ENCODE data around the gene PDE10A.

The PDE10A gene

DNA sequence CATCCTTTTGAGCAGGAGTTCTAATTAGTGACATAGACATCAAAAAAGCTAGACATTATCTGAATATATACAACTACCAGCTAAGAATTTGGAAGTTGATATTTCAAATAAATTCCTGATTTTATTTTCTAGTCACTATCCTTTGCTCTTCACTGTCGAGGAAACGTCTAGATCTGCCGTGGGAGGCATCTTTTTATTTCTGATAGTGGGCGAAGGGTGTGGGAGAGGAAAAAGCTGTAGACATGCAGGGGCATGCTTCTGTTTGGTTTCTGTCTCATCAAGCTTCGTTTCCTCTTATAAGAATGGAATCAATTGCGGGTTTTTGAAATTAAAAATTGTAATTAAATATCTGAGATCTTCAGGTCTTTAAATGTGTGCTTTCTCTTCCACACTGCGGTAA, 337.4 kb downstream of the PDE10A start:
- Mint-ChIP-seq H3K27me3 (no peaks in the 10 kb centered on the region), H3K9me3 (no peaks in the 10 kb centered on the region), H3K27ac (no peak overlapping the region), H3K4me1 (no peaks in the 10 kb centered on the region), H3K36me3 (no peaks in the 10 kb centered on the region), H3K4me3 (no peak overlapping the region)

DNA sequence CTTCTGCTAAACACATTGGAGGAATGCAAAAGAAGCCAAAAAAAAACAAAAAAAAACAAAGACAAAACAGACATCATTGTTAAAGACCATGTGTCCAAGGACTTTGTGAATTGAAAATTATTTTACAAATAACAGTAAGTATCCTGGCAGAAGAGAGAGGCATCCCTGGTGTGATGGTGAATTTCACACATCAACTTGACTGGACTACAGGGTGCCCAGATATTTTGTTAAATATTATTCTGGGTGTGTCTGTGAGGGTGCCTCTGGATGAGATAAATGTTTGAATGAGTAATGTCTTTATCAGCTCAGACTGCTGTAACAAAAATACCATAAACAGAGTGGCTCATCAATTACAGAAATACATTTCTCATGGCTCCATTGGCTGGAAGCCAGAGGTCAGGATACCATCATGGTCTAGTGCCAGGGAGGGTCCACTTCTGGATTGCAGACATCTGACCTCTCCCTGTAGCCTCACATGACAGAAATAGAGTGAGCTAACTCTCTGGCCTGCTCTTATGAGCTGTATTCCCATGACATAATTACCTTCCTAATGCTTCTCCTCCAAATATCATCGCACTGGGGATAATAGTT, 341.4 kb downstream of the PDE10A start:
- Mint-ChIP-seq H3K27me3 (no peaks in the 10 kb centered on the region), H3K27ac (no peak overlapping the region), H3K9me3 (no peaks in the 10 kb centered on the region), H3K4me1 (no peaks in the 10 kb centered on the region), H3K36me3 (no peaks in the 10 kb centered on the region), H3K4me3 (no peak overlapping the region)

DNA sequence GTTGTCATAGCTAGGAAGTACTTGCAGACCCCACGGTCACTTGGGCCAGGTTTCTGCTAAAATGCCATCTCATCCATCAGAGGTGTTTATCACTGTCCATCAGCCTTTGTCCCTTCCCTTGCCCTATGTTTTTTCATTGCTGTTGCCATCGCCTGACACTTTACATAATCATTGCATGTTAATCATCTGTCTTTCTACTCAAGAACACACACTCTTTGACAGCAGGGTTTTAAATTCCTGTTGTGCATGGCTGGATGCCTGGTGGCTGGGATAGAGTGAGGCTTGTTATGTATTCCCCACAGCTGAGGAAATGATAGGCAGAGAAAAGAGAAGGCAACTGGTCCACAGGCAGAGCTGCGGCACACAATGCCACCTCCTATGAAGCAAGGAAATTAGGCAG, 341.9 kb downstream of the PDE10A start:
- Mint-ChIP-seq H3K27me3 (no peaks in the 10 kb centered on the region), H3K36me3 (no peaks in the 10 kb centered on the region), H3K4me1 (no peaks in the 10 kb centered on the region), H3K9me3 (no peaks in the 10 kb centered on the region), H3K4me3 (no peak overlapping the region), H3K27ac (no peak overlapping the region)

DNA sequence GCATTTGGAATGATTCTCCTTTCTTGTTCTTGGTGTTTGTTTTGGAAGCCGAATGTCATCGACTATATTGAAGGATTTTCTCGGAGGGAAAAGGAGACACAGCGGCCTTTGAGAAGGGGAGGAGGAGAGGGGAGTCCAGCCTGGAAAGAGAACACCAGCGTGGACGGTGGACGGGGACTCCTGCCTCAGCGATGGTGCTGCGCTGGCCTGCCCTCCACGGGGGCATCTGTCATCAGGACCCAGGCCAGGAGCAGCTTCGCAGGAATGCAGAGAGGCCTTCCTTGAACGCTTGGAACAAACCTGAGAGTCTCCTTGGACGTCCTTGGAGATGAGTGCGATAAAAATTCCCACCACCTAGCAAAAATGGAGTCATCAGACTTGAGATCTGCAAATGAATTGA, 345.3 kb downstream of the PDE10A start:
- Mint-ChIP-seq H3K36me3 (no peaks in the 10 kb centered on the region), H3K27ac (no peak overlapping the region), H3K4me3 (no peak overlapping the region), H3K27me3 (no peaks in the 10 kb centered on the region), H3K4me1 (no peaks in the 10 kb centered on the region), H3K9me3 (no peaks in the 10 kb centered on the region)

DNA sequence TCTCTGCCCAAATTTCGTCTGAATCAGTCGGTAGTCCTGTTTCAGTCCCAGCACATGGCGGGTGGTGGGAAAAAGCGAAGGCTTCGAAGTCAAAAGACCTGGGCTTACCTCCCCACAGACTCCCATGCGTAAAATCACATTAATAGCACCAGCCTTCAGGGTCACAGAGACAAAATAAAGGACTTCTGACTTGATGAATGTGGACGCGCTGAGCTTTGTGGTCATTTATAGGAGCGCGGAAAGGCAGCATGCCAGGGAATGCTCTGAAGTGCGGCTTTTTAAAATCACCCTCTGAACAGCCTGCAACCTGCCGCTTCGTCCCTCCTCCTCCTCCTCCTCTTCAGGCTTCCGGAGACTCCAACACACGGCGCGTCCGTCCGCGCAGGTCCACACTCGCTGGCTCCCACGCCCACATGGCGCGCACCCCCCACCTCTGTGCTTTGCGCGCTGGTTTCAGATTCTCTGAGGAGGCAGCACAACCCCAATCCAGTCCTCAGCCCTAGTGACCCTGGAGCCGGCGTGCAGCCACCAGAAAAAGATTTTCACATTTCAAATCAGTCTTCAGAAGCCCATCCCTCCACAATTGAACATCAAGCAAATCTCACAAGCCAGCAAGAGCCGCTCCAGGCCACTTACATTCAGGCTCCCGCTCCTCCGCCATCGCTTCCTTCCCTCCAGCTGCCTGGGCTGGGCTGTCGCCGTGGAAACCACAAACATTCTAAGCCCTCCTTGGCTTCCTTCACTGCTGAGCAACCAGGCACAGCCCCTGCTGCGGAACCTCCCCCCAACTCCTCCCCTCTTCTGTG, 353.9 kb downstream of the PDE10A start, which contains the start of gene C6orf118:
Gene C6orf118, minus strand, starts transcription at position 680 of the 806 bp plus-strand sequence. Its CDS starts 19 bp downstream, at position 661.
- peaks cover 11% of the 10 kb centered on the region for H3K4me1 Mint-ChIP-seq

DNA sequence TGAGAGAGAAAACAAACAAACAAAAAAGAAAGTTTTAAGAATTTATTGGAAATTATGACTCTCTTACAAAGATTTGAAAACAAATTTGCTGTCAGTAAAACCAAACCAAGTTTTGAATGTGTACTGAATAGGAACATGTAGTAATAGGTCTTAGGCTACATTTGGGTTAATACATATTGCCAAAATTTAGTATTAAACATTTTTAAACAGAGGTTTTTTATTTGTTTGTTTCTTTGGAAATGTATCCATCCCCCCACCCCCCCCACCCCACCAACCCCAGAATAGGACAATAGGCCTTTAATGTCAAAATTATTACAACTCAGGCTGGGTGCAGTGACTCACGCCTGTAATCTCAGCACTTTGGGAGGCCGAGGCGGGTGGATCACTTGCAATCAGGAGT, 356.1 kb downstream of the PDE10A start:
- Mint-ChIP-seq H3K4me1 (peaks cover 11% of the 10 kb centered on the region), H3K27me3 (peaks cover 3% of the 10 kb centered on the region), H3K9me3 (no peaks in the 10 kb centered on the region), H3K36me3 (no peaks in the 10 kb centered on the region), H3K4me3 (no peak overlapping the region), H3K27ac (no peak overlapping the region)

More for the DNA sequence above, 353.9 kb downstream of the PDE10A start, which contains the start of gene C6orf118:
- Mint-ChIP-seq H3K4me3 (no peak within 1 kb of the TSS), H3K36me3 (no peaks in the 10 kb centered on the region), H3K27me3 (peaks cover 3% of the 10 kb centered on the region), H3K9me3 (no peaks in the 10 kb centered on the region), H3K27ac (peak within 1 kb of the TSS; percentile 55)

DNA sequence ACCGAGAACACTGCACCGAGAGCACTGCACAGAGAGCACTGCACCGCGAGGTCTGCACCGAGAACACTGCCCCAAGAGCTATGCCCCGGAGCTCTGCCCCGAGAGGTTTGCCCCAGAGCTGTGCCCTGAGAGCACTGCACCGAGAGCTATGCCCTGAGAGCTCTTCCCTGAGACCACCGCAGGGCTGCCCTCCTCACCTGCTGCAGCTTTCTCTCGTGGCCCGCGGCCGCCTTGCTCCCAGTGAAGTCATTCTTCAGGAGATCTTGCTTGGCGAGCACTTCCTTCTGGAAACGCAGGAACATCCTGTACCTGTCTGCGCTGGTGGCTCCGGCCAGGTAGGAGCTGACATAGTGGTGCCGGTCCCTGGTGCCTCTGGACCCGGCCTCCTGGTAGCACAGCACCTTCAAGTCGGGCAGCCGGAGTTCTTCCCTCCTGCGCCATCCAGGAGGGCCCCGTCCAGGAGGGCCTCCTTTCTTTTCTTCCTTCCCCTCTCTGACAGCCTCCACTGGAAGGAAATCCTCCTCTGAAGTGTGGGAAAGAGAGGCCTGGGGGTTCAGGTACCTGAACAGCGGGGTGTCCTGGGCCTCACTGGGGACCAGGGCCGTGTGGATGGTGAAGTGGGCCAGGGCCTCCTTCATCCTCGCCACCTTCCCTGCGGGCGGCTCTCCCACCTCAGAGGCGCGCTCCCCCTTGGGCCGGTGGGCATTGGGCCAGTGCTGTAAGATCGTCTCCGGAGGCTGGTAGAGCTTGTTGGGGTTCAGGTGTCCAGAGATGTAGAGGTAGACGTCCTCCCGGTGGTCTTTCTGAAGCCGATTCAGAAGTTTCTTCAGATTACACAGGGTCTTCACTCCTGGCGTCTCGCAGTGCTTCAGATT, 361.4 kb downstream of the PDE10A start:
- Mint-ChIP-seq H3K27me3 (no peaks in the 10 kb centered on the region), H3K4me3 (no peak overlapping the region), H3K9me3 (no peaks in the 10 kb centered on the region), H3K36me3 (no peaks in the 10 kb centered on the region), H3K4me1 (no peaks in the 10 kb centered on the region), H3K27ac (no peak overlapping the region)

DNA sequence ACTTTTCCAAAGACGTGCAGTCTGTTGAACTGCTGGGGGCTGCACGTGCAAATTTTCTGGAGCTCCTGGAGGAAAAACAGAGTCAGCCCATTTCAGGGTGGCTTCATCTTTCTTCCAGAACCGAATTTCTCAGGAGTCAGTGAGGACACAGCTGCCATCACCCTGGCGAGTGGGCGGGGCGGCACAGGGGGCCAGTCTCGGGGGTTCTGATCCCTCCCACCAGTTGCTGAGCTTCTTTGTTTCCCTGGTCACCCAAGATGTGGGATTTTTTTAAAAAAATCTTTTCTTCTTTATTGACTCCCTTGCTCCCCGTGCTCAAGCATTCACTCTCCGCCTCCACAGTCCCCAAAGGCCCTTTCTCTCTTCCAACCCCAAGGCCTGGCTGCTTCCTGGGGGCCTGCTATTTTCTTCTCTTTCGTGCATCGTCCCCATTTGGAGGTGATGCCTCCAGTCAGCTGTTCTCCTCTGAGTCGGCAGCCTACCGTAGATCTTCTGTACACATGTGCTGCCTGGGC, 362.6 kb downstream of the PDE10A start:
- Mint-ChIP-seq H3K4me1 (no peaks in the 10 kb centered on the region), H3K27me3 (no peaks in the 10 kb centered on the region), H3K4me3 (no peak overlapping the region), H3K9me3 (no peaks in the 10 kb centered on the region), H3K36me3 (no peaks in the 10 kb centered on the region), H3K27ac (no peak overlapping the region)

DNA sequence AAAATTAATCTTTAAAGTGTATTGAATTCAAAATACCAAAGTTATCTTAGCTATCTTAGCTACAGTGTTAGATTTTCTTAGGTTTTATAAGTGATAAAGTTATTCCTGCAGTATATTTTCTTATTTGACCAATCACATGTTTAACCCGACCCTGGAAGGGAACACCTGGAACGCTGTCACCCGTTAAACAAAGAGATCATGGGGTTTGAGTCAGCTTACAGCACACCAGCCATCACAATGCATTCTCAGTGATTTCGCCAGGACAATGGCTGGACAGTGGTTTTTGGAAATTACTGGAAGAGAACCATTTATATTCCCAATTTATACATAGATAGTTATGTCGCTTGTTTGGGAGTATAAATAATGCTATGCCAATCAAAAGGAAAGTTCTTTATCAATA, 364.2 kb downstream of the PDE10A start:
- Mint-ChIP-seq H3K9me3 (no peaks in the 10 kb centered on the region), H3K27me3 (no peaks in the 10 kb centered on the region), H3K4me3 (no peak overlapping the region), H3K36me3 (no peaks in the 10 kb centered on the region), H3K4me1 (no peaks in the 10 kb centered on the region), H3K27ac (no peak overlapping the region)

DNA sequence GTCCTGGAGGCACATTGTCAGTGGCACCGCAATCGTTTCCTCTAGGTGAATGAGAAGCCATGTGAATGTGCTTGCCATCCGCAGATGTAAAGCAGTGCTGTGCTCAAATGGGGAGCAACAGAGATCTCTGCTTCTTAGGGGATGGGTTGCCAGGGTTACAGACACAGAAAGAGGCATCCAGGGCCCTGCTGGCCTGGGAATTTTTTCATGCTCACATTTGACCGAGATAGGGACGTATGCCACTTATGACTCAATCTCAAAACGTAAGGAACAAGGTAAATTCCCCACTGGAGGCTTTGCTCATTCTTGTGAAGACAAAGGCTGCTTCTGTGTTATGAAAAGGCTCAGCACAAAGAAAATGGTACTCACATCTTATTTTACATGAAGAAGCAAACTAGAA, 364.6 kb downstream of the PDE10A start:
- Mint-ChIP-seq H3K4me1 (no peaks in the 10 kb centered on the region), H3K27ac (no peak overlapping the region), H3K36me3 (no peaks in the 10 kb centered on the region), H3K4me3 (no peak overlapping the region), H3K9me3 (no peaks in the 10 kb centered on the region), H3K27me3 (no peaks in the 10 kb centered on the region)

DNA sequence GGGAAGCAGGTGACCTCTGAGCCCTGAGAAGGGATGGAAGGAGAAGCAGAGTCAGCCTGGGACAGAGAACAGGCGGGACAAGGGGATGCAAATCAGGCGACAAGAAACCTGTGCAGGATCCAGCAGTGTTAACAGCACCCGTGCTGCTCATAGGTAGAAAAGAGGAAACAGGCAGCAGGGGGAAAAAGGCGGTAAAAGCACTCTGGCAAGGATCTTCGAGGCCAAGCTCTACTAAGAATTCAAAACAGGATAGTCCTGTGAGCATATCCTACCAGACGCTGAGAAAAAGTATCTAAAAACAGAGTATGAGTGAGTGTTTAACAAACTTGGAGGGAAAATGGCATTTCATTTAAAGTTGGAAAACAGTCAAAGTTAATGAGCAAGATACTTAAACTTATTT, 370.4 kb downstream of the PDE10A start:
- Mint-ChIP-seq H3K9me3 (peaks cover 15% of the 10 kb centered on the region), H3K4me3 (no peak overlapping the region), H3K27ac (no peak overlapping the region), H3K27me3 (no peaks in the 10 kb centered on the region), H3K4me1 (no peaks in the 10 kb centered on the region), H3K36me3 (no peaks in the 10 kb centered on the region)

All from activated naive CD4-positive, alpha-beta T cell treated with anti-CD3 and anti-CD28 coated beads, Interleukin-2, amount 50 U/mL, for 24 hours (primary cell).